Adipocyte (in vitro differentiated cells): ENCODE measurements around the gene ROR1.
"Not testable (repeated sequence)": the region's sequence is repeated elsewhere in the genome, so short reads cannot be mapped to it uniquely, and the experiment has no call there.

Experiments
- DNase-seq: peaks from one replicate; pipeline ENCODE4 v3.0.0-alpha.2; 2015; ENCODE audit warnings: low read depth
- H3K27me3 ChIP-seq: replicated peaks from 2 replicates; pipeline ENCODE4 v1.7.0; 2013; ENCODE audit warnings: mild to moderate bottlenecking, low read length, moderate library complexity; ENCODE audit not compliant: control insufficient read depth, insufficient read depth
- H3K36me3 ChIP-seq: 2 replicates; pipeline ENCODE4 v1.7.0; 2013; ENCODE audit warnings: low read length, mild to moderate bottlenecking, moderate library complexity; ENCODE audit not compliant: control insufficient read depth, insufficient read depth, severe bottlenecking
- H3K4me1 ChIP-seq: 2 replicates; pipeline ENCODE4 v1.7.0; 2013; ENCODE audit warnings: mild to moderate bottlenecking, low read length, moderate library complexity; ENCODE audit not compliant: control insufficient read depth, insufficient read depth
- H3K4me3 ChIP-seq: 2 replicates; pipeline ENCODE4 v1.7.0; 2013; ENCODE audit warnings: mild to moderate bottlenecking, low read length, moderate library complexity
- H3K9ac ChIP-seq: 2 replicates; pipeline ENCODE4 v1.7.0; 2013; ENCODE audit warnings: mild to moderate bottlenecking, low read length, moderate library complexity
- H3K9me3 ChIP-seq: 2 replicates; pipeline ENCODE4 v1.7.0; 2013; ENCODE audit warnings: mild to moderate bottlenecking, low read length, moderate library complexity; ENCODE audit not compliant: control insufficient read depth

Gene ROR1

DNA sequence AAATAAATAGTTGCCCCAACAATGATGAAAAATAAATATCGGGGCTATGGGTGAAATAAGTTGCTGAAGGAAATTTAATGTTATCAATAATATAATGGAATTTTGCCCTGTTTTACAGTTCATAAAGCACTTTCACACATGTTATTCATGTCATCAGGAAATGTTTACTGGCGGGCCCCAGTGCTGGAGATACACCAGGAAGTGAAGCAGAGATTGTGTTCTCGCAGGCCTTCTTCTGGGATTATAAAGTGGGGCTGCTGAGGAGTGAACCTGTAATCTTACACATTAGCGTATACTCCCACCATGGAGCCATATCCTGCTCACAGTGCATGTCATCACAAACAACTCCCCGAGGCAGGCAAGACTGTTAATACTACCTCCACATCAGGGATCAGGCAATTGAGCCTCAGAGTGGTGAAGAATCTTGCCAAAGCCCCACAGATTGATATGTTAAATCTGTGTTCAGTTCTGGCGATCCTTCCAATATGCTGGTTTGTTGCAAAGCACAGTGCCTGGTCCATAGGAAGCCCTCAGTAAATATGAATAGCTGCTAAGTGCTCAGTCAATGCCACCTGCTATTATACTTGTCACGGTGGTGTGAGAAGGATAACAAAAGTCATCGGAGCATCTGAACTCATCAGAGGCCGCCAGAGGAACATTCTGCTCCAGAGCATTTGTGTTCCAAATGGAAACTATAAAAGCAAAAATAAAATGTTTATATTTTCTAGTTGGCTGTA lies 325.2 kb downstream of the ROR1 start:
- Histone ChIP-seq H3K4me3 (no peak overlapping the region), H3K4me1 (peaks cover 3% of the 10 kb centered on the region)

GRCh38 chr1:64100791-64101190 lies 327.0 kb downstream of the ROR1 start:
- Histone ChIP-seq H3K4me1 (no peaks in the 10 kb centered on the region), H3K27me3 (no peaks in the 10 kb centered on the region)

More for the DNA sequence above, 325.2 kb downstream of the ROR1 start:
- Histone ChIP-seq H3K27me3 (no peaks in the 10 kb centered on the region), H3K9me3 (no peaks in the 10 kb centered on the region), H3K36me3 (peaks cover 3% of the 10 kb centered on the region), H3K9ac (no peak overlapping the region)
- no peak for DNase-seq

DNA sequence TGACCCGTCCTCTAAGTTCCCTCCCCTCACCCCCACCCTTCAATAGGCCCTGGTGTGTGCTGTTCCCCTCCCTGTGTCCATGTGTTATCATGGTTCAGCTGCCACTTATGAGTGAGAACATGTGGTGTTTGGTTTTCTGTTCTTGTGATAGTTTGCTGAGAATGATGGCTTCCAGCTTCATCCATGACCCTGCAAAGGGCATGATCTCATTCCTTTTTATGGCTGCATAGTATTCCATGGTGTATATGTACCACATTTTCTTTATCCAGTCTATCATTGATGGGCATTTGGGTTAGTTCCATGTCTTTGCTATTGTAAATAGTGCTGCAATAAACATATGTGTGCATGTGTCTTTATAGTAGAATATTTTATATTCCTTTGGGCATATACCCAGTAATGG lies 330.8 kb downstream of the ROR1 start:
- H3K9me3 ChIP-seq, H3K4me1 ChIP-seq, H3K4me3 ChIP-seq, H3K9ac ChIP-seq, H3K27me3 ChIP-seq, DNase-seq, H3K36me3 ChIP-seq: not testable (repeated sequence)

More at GRCh38 chr1:64100791-64101190, 327.0 kb downstream of the ROR1 start:
- peak; percentile 46 for DNase-seq
- peaks cover 3% of the 10 kb centered on the region for H3K36me3 ChIP-seq
- H3K4me3 ChIP-seq = no peak overlapping the region
- H3K9ac ChIP-seq = no peak overlapping the region
- H3K9me3 ChIP-seq = no peaks in the 10 kb centered on the region

- no peak for DNase-seq
Observed at GRCh38 chr1:64107118-64107519, 333.3 kb downstream of the ROR1 start.

GRCh38 chr1:64107632-64108031 lies 333.8 kb downstream of the ROR1 start:
- Histone ChIP-seq H3K4me1 (peaks cover 7% of the 10 kb centered on the region), H3K9ac (no peak overlapping the region), H3K36me3 (no peaks in the 10 kb centered on the region), H3K4me3 (no peak overlapping the region), H3K27me3 (no peaks in the 10 kb centered on the region), H3K9me3 (no peaks in the 10 kb centered on the region)
- no peak for DNase-seq

More at GRCh38 chr1:64107118-64107519, 333.3 kb downstream of the ROR1 start:
- peaks cover 3% of the 10 kb centered on the region for H3K4me1 ChIP-seq
- no peaks in the 10 kb centered on the region for H3K9me3 ChIP-seq
- no peak overlapping the region for H3K4me3 ChIP-seq
- no peaks in the 10 kb centered on the region for H3K27me3 ChIP-seq
- no peaks in the 10 kb centered on the region for H3K36me3 ChIP-seq
- H3K9ac ChIP-seq = no peak overlapping the region

GRCh38 chr1:64110924-64111777 lies 337.3 kb downstream of the ROR1 start:
- Histone ChIP-seq H3K27me3 (no peaks in the 10 kb centered on the region), H3K9ac (no peak overlapping the region), H3K4me3 (no peak overlapping the region), H3K4me1 (peaks cover 8% of the 10 kb centered on the region), H3K36me3 (no peaks in the 10 kb centered on the region), H3K9me3 (no peaks in the 10 kb centered on the region)
- DNase-seq = no peak

- Histone ChIP-seq H3K9ac (no peak overlapping the region), H3K4me3 (no peak overlapping the region), H3K4me1 (peaks cover 8% of the 10 kb centered on the region), H3K36me3 (no peaks in the 10 kb centered on the region), H3K27me3 (no peaks in the 10 kb centered on the region), H3K9me3 (no peaks in the 10 kb centered on the region)
- DNase-seq = peak; percentile 43
Observed at GRCh38 chr1:64111787-64112186, 338.0 kb downstream of the ROR1 start.

DNA sequence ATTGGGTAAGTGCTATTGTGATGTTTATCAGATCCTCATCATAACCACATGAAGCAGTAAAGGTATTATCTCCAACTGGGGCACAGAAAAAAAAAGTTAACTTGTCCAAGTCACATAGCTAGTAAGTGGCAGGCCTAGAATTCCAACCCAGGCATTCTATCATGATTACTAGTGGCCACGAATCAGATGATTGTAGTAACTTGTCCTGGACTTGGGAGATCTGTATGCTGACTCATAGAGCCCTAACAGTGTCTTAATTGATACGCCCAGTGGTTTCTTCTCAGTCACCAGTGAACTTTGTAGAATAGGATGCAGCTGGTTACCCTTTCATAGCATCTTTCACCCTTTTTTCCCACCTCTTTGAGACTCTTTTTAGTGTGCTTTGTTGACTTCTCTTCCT lies 338.5 kb downstream of the ROR1 start:
- H3K4me1 ChIP-seq = peaks cover 8% of the 10 kb centered on the region
- H3K4me3 ChIP-seq = no peak overlapping the region

GRCh38 chr1:64114012-64114525 lies 340.3 kb downstream of the ROR1 start:
- Histone ChIP-seq H3K4me1 (peaks cover 8% of the 10 kb centered on the region), H3K9ac (no peak overlapping the region), H3K36me3 (no peaks in the 10 kb centered on the region), H3K9me3 (no peaks in the 10 kb centered on the region), H3K27me3 (no peaks in the 10 kb centered on the region), H3K4me3 (no peak overlapping the region)
- no peak for DNase-seq

More for the DNA sequence above, 338.5 kb downstream of the ROR1 start:
- H3K9me3 ChIP-seq = no peaks in the 10 kb centered on the region
- no peak overlapping the region for H3K9ac ChIP-seq
- no peaks in the 10 kb centered on the region for H3K27me3 ChIP-seq
- DNase-seq = peak; percentile 62
- H3K36me3 ChIP-seq = no peaks in the 10 kb centered on the region

DNA sequence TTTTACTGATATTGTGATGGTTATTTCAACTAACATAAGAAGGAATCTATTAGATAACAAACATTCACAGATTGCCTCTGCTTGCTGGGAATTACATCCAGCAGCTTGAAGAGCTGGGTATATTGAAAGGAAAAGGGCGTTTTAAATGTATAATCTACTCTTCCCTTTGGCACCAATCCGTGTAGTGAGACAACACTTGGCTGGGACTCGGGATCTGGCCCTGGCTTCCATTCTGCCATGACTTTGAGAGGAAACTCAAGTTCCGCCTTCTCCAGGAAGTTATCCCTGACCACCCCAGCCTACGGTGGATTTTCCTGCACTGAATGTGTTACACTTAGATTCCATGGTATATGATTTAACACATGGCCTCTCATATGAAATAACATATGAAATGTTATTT lies 342.7 kb downstream of the ROR1 start:
- Histone ChIP-seq H3K9ac (no peak overlapping the region), H3K9me3 (no peaks in the 10 kb centered on the region), H3K36me3 (no peaks in the 10 kb centered on the region), H3K27me3 (no peaks in the 10 kb centered on the region), H3K4me3 (no peak overlapping the region), H3K4me1 (peaks cover 8% of the 10 kb centered on the region)
- no peak for DNase-seq

GRCh38 chr1:64117492-64117891 lies 343.7 kb downstream of the ROR1 start:
- Histone ChIP-seq H3K4me1 (peaks cover 2% of the 10 kb centered on the region), H3K9ac (no peak overlapping the region), H3K9me3 (no peaks in the 10 kb centered on the region), H3K4me3 (no peak overlapping the region), H3K36me3 (no peaks in the 10 kb centered on the region), H3K27me3 (no peaks in the 10 kb centered on the region)
- DNase-seq = no peak
